PC-9 (cell line): ENCODE results near the gene GKAP1. TPM values are rescaled to one million over a fixed set of nuclear protein-coding genes. Genes with fewer than 3 reads are reported as not detected.

Experiments
- BruUV-seq: library from RNA; stranded (reverse); fragments of 400-500 nt; replicated peaks from 2 replicates; lab custom pipeline; 2021; lab: Mats Ljungman, UMichigan
- CTCF ChIA-PET: fragments of 300-600 bp; sonication (Branson Sonifier 250); formaldehyde crosslinking; loops from one replicate; lab custom pipeline; 2022; ENCODE audit warnings: antibody characterized with exemption; lab: Charles Lee
- POLR2A ChIA-PET: fragments of 300-600 bp; sonication (Branson Sonifier 250); formaldehyde crosslinking; loops from one replicate; lab custom pipeline; 2022; ENCODE audit warnings: antibody characterized with exemption; ENCODE audit not compliant: unreplicated experiment; lab: Charles Lee
- DNase-seq, 2 experiments: peaks; one replicate each; pipeline versions ENCODE4 v3.0.0 to v3.0.0-alpha.2; 2015 to 2022; ENCODE audit warnings: mixed read lengths in 1 of 2
- H2AFZ ChIP-seq: fragments of 200-600 bp; sonication (generic); 2 replicates; pipeline ENCODE4 v1.8.1; 2017; ENCODE audit warnings: antibody characterized with exemption
- H3F3A ChIP-seq: fragments of 200-600 bp; sonication (generic); 2 replicates; pipeline ENCODE4 v1.8.1; 2017; ENCODE audit warnings: antibody characterized with exemption, mild to moderate bottlenecking, low read depth; ENCODE audit not compliant: insufficient read depth
- H3K27ac ChIP-seq: fragments of 200-600 bp; sonication (generic); 2 replicates; pipeline ENCODE4 v1.6.1; 2016; ENCODE audit warnings: mixed run types
- H3K27me3 ChIP-seq: fragments of 200-600 bp; sonication (generic); 2 replicates; pipeline ENCODE4 v1.6.1; 2016; ENCODE audit warnings: low read depth, mixed run types; ENCODE audit not compliant: insufficient read depth
- H3K36me3 ChIP-seq: fragments of 200-600 bp; sonication (generic); 2 replicates; pipeline ENCODE4 v1.6.1; 2016; ENCODE audit warnings: low read depth, mixed run types
- H3K4me1 ChIP-seq: fragments of 200-600 bp; sonication (generic); replicated peaks from 2 replicates; pipeline ENCODE4 v1.6.1; 2016; ENCODE audit warnings: mixed run types; ENCODE audit not compliant: insufficient read depth
- H3K4me2 ChIP-seq: fragments of 200-600 bp; sonication (generic); 2 replicates; pipeline ENCODE4 v1.6.1; 2017; ENCODE audit warnings: mixed run types
- H3K4me3 ChIP-seq: fragments of 200-600 bp; sonication (generic); 2 replicates; pipeline ENCODE4 v1.6.1; 2016; ENCODE audit warnings: mixed run types
- H3K79me2 ChIP-seq: fragments of 200-600 bp; sonication (generic); 2 replicates; pipeline ENCODE4 v1.6.1; 2017; ENCODE audit warnings: low read depth, mixed run types
- H3K9me2 ChIP-seq: fragments of 200-600 bp; sonication (generic); 2 replicates; pipeline ENCODE4 v1.8.1; 2017; ENCODE audit warnings: mild to moderate bottlenecking; ENCODE audit not compliant: insufficient read depth
- H3K9me3 ChIP-seq: fragments of 200-600 bp; sonication (generic); 2 replicates; pipeline ENCODE4 v1.8.1; 2016; ENCODE audit warnings: low read depth; ENCODE audit not compliant: insufficient read depth
- H4K20me1 ChIP-seq: fragments of 200-600 bp; sonication (generic); 2 replicates; pipeline ENCODE4 v1.8.1; 2017; ENCODE audit not compliant: insufficient read depth
- EZH2 ChIP-seq: fragments of 200-600 bp; sonication (generic); IDR thresholded peaks from 2 replicates; pipeline ENCODE4 v1.8.0; 2017; ENCODE audit warnings: antibody characterized with exemption, low read depth
- intact Hi-C: fragments of 100-400 bp; cut with micrococcal nuclease; formaldehyde crosslinking; loops from one replicate; pipeline ENCODE4 v1.10.0; 2022; ENCODE audit not compliant: unreplicated experiment
- total RNA-seq: library from RNA; stranded (reverse); gene quantifications from 2 replicates; pipeline ENCODE4 v1.2.3, GENCODE V29; 2021
- TF ChIP-seq, protein P1 (sequence below): fragments of 200-600 bp; sonication (generic); conservative IDR thresholded peaks from 2 replicates; pipeline ENCODE4 v1.6.1; 2017; ENCODE audit warnings: mixed run types, antibody characterized with exemption, mild to moderate bottlenecking, moderate library complexity

Gene GKAP1
- total RNA-seq, 1 experiment from 2014 or later = 4.6 TPM

DNA sequence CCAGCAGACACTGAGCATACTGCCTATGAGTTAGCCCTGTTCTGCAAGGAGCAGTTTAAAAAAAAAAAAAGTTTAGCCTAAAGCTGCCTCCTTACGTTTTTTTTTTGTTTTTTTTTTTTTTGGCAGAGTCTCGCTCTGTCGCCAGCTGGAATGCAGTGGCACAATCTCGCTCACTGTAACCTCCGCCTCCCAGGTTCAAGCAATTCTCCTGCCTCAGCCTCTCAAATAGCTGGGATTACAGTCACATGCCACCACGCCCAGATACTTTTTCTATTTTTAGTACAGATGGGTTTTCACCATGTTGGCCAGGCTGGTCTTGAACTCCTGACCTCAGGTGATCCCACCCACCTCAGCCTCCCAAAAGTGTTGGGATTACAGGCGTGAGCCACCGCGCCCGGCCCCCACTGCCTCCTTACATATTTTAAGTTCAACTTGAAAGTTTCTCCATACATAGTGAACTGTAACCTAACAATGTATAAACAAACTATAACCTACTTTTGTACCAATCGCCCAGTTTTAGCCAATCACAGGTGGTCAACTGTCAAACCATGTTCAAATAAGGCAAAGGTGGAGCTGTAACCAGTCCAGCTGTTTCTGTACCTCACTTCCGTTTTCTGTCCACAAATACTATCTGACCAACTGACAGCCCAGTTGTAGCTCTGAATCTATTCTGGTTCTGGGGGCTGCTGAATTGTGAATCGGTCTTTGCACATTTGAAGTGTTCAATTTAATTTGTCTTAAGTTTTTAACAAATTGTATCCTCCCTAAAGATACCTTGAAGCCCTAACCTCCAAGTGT, 17.1 kb downstream of the GKAP1 start:
- H3K4me2 ChIP-seq = no peak overlapping the region
- no peaks in the 10 kb centered on the region for H3K79me2 ChIP-seq
- no peaks in the 10 kb centered on the region for H3K36me3 ChIP-seq
- no peak overlapping the region for H2AFZ ChIP-seq
- no TSS peak for BruUV-seq
- H4K20me1 ChIP-seq = no peaks in the 10 kb centered on the region
- no peak overlapping the region for H3K4me3 ChIP-seq
- H3F3A ChIP-seq = no peaks in the 10 kb centered on the region; the same call in 1 of the 2 replicates
- ChIA-PET POLR2A (no interaction called here), CTCF (interaction anchor here (0.6 kb wide), 1 partner anchor 1812 kb away, joined by 4 read pairs; no protein-coding TSS in a partner anchor)
- no peak for TF ChIP-seq EZH2
- TF ChIP-seq, protein P1, sequence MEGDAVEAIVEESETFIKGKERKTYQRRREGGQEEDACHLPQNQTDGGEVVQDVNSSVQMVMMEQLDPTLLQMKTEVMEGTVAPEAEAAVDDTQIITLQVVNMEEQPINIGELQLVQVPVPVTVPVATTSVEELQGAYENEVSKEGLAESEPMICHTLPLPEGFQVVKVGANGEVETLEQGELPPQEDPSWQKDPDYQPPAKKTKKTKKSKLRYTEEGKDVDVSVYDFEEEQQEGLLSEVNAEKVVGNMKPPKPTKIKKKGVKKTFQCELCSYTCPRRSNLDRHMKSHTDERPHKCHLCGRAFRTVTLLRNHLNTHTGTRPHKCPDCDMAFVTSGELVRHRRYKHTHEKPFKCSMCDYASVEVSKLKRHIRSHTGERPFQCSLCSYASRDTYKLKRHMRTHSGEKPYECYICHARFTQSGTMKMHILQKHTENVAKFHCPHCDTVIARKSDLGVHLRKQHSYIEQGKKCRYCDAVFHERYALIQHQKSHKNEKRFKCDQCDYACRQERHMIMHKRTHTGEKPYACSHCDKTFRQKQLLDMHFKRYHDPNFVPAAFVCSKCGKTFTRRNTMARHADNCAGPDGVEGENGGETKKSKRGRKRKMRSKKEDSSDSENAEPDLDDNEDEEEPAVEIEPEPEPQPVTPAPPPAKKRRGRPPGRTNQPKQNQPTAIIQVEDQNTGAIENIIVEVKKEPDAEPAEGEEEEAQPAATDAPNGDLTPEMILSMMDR = no peak
- no peaks in the 10 kb centered on the region for H3K4me1 ChIP-seq
- no peaks in the 10 kb centered on the region for H3K27me3 ChIP-seq
- intact Hi-C loops = no loop called here
- DNase-seq = no peak
- H3K9me3 ChIP-seq = no peaks in the 10 kb centered on the region
- no peaks in the 10 kb centered on the region for H3K9me2 ChIP-seq
- H3K27ac ChIP-seq = no peak overlapping the region

DNA sequence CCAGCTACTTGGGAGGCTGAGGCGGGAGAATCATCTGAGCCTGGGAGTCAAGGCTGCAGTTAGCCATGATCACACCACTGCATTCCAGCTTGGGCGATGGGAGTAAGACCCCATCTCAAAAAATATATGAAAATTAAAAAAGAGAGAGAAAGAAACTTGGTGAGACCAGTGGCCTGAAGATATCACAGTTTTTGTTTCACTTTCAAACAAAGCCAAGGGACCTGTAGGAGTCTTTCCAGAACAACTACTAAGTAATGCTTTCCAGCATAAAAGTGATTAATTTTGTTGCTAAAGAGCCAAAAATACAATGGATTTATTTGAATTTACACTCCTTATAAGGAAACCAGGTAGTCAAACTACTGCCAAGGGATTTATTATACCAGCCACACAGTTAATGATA, 23.5 kb downstream of the GKAP1 start:
- BruUV-seq = no TSS peak
- Histone ChIP-seq H4K20me1 (no peaks in the 10 kb centered on the region), H3K27ac (no peak overlapping the region), H3K9me3 (no peaks in the 10 kb centered on the region), H3K9me2 (no peaks in the 10 kb centered on the region), H3K79me2 (no peaks in the 10 kb centered on the region), H2AFZ (no peak overlapping the region), H3K4me3 (no peak overlapping the region), H3K36me3 (no peaks in the 10 kb centered on the region), H3K4me2 (no peak overlapping the region), H3K27me3 (no peaks in the 10 kb centered on the region), H3K4me1 (no peaks in the 10 kb centered on the region), H3F3A (no peaks in the 10 kb centered on the region; the same call in 1 of the 2 replicates)
- DNase-seq = no peak
- ChIA-PET CTCF (no interaction called here), POLR2A (no interaction called here)
- intact Hi-C loops = no loop called here
- TF ChIP-seq, protein P1 = no peak
- TF ChIP-seq EZH2 = no peak

DNA sequence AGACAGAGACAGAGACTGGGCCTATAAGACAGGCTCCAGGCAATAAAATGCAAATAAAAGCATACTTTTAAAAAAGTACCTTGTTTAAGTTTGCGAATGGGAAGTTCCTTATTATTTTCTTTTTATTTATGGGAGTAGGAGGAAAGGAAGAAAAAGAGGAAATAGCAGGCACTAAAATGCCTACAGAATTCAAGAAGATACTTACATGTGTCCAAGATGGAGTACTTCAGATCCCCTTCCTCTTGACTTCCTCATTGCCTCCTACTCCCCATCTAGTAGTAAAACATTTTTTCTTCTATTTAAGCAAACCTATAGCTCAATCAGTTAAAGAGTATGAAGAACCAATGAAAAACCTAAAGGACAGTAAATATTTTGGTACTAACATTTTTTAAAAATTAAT, 24.8 kb downstream of the GKAP1 start:
- intact Hi-C loops = no loop called here
- no peaks in the 10 kb centered on the region for H3K9me3 ChIP-seq
- no peaks in the 10 kb centered on the region for H3K4me1 ChIP-seq
- H3K79me2 ChIP-seq = no peaks in the 10 kb centered on the region
- no peak overlapping the region for H2AFZ ChIP-seq
- no peak for TF ChIP-seq EZH2
- TF ChIP-seq, protein P1 = no peak
- no peaks in the 10 kb centered on the region for H3K27me3 ChIP-seq
- no peak overlapping the region for H3K27ac ChIP-seq
- DNase-seq = no peak
- no TSS peak for BruUV-seq
- H4K20me1 ChIP-seq = no peaks in the 10 kb centered on the region
- no peak overlapping the region for H3K4me3 ChIP-seq
- H3K36me3 ChIP-seq = no peaks in the 10 kb centered on the region
- no peaks in the 10 kb centered on the region for H3K9me2 ChIP-seq
- POLR2A ChIA-PET = no interaction called here
- H3K4me2 ChIP-seq = no peak overlapping the region
- CTCF ChIA-PET = no interaction called here
- H3F3A ChIP-seq = no peaks in the 10 kb centered on the region; the same call in 1 of the 2 replicates
